AG10803 (cell line): ENCODE measurements around the gene RNU6-9.

Source experiments
- DNase-seq: peaks from one replicate; pipeline ENCODE4 v3.0.0; 2010; ENCODE audit warnings: low read depth
- H3K4me3 ChIP-seq: 2 replicates; pipeline ENCODE4 v1.5.1; 2011; ENCODE audit warnings: mild to moderate bottlenecking, low read length, control low read depth
- CTCF ChIP-seq: conservative IDR thresholded peaks from 2 replicates; pipeline ENCODE4 v1.5.1; 2011; ENCODE audit warnings: mild to moderate bottlenecking, low read length, control low read depth, inconsistent platforms

The RNU6-9 gene

GRCh38 chr19:897442-898039 lies 4.3 kb downstream of the RNU6-9 start:
- TF ChIP-seq CTCF, result no peak
- no peak overlapping the region for H3K4me3 ChIP-seq
- DNase-seq, result no peak

DNA sequence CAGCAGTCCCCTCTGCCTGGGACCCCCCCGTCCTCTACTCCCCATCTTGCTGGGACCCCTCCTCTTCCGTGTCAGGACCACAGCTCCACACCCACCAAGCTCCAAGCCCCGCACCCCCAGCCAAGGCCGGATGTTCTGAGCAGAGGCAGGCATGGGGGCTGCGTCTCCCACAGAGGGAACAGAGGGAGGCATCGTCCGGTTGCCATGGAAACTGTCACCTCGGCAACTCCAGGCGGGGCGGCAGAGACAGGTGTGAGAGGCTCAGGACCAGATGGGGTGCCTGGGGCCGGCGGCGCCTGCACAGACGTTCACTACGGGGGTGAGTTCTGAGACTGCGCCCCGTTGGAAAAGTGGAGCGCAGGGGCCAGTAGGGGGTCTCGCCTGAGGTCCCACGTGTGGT lies 5.4 kb downstream of the RNU6-9 start:
- TF ChIP-seq CTCF, result no peak
- no peak for DNase-seq
- H3K4me3 ChIP-seq, result no peak overlapping the region

GRCh38 chr19:899336-900042 lies 6.2 kb downstream of the RNU6-9 start:
- no peak overlapping the region for H3K4me3 ChIP-seq
- DNase-seq, result no peak
- no peak for TF ChIP-seq CTCF

DNA sequence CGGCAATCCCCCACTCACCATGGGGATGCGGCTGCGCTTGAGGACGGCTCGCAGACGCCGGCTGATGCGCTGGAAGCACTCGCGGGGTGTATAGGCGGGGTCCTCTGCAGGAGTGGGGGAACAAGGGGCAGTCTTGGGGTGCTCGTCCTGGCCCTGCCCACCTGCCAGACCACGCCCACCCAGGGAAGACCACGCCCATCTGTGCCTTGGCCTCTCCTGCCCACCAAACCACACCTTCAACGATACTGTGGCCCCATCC lies 6.7 kb downstream of the RNU6-9 start:
- no peak for DNase-seq
- H3K4me3 ChIP-seq, result no peak overlapping the region
- TF ChIP-seq CTCF, result no peak

GRCh38 chr19:900302-901111 lies 7.2 kb downstream of the RNU6-9 start:
- no peak for TF ChIP-seq CTCF
- no peak for DNase-seq
- no peak overlapping the region for H3K4me3 ChIP-seq

DNA sequence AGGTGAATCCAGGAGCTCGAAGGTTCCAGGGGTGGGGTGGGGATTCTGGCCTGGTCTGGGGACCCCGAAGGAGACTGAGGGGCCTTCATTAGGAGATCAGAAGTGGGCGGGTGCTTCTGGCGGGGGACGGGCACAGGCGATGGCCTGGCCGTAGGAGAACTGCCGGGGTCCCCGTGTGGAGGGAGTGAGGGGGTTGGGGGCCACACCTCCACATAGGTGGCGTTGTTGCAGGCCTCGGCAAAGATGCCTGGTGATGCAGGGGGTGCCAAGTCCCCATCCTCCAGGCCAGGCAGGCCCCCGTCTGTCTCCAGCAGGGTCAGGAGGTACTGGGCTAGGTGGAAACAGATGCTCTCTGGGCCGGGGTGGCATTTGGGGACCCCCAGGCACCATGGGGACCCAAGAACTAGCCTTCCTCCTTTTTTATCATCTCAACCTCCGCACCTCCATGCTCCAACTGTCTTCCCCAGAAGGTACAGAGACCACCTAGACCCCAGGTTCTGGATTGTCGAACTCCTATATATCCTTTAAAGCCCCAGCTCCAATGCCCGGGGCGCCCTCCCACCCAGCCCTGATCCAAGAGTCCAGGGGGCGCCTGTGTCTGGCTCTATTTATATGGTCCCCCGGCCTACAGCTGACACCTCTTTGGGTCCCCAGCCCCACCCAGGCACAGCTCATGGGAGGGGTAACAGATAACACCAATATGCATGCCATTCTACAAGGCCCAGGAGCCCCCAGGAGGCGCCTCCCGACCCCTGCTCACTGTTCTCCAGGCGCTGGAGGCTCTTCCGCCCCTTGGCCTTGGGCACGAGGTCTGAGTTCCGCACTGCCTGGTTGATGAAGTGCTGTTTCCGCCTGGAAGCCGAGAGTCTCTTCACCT lies 8.2 kb downstream of the RNU6-9 start:
- H3K4me3 ChIP-seq, result no peak overlapping the region
- no peak for TF ChIP-seq CTCF
- DNase-seq, result no peak
